Upper lobe of left lung (tissue), 4 donors: ENCODE measurements around the gene GDF2.

Source experiments
- CTCF ChIP-seq, 6 experiments: fragments of 450-650 bp in 4 of 6; fragments of 200-600 bp in 2 of 6; sonication (generic) in 2 of 6; IDR thresholded peaks; one replicate each; pipeline ENCODE4 v1.5.1; 2016 to 2019; ENCODE audit warnings: antibody characterized with exemption in 6 of 6
- EP300 ChIP-seq, 4 donors: sonication (generic); formaldehyde crosslinking; IDR thresholded peaks; one replicate each; pipeline ENCODE4 v1.5.1; 2017; ENCODE audit warnings: antibody characterized with exemption in 4 of 4, control low read depth in 2 of 4
- POLR2A ChIP-seq, 4 donors: fragments of 450-650 bp; IDR thresholded peaks; one replicate each; pipeline ENCODE4 v1.5.1; 2016 to 2017; ENCODE audit warnings: antibody characterized with exemption in 4 of 4, mild to moderate bottlenecking in 2 of 4
- POLR2AphosphoS5 ChIP-seq, 2 donors: sonication (generic); formaldehyde crosslinking; IDR thresholded peaks; one replicate each; pipeline ENCODE4 v1.5.1; 2017; ENCODE audit warnings: antibody characterized with exemption in 2 of 2

- no peak for TF ChIP-seq CTCF (IDR thresholded peaks at IDR 0.05)
- no peak for TF ChIP-seq EP300 (IDR thresholded peaks at IDR 0.05)
- no peak for TF ChIP-seq POLR2AphosphoS5 (IDR thresholded peaks at IDR 0.05)
- TF ChIP-seq POLR2A (IDR thresholded peaks at IDR 0.05) = no peak
These were observed 13.5 kb upstream of the GDF2 start for GRCh38 chr10:47308775-47309174.
